GM12873 (cell line): ENCODE measurements around the gene LITAFD.
A peak's percentile ranks its signal among the peaks of the same experiment; 100 is the strongest.

Experiments used
- TF ChIP-seq, protein P1 (sequence below): IDR thresholded peaks from 2 replicates; pipeline ENCODE4 v1.5.1; 2012; ENCODE audit warnings: low read depth, mild to moderate bottlenecking, moderate library complexity, low read length, control low read depth; ENCODE audit not compliant: insufficient read depth; ENCODE audit errors: missing control alignments

LITAFD gene

DNA sequence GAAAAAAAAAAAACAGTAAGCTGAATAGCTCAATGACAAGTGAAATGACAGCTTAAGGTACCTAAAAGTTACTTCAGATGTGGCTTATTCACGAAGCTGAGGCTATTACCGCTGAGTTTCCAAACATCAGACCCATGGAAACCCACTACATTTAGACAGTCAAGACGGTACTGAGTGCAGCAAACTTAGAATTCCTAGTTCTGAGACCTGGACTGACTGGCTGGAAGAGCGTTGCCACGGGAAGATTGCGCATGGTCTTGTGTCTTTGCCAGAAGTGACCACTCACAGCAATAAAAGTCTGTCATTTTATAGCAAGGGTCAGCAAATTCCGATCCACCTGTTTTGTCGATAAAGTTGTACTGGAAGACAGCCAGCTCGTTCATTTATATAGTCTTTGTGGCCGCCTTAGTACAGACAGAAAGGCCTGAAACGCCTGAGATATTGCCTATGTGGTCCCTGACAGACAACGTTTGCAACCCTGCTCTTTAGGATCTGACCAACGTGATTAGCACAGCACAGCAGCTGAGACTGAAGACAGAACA lies 19.2 kb downstream of the LITAFD start:
- TF ChIP-seq, protein P1, sequence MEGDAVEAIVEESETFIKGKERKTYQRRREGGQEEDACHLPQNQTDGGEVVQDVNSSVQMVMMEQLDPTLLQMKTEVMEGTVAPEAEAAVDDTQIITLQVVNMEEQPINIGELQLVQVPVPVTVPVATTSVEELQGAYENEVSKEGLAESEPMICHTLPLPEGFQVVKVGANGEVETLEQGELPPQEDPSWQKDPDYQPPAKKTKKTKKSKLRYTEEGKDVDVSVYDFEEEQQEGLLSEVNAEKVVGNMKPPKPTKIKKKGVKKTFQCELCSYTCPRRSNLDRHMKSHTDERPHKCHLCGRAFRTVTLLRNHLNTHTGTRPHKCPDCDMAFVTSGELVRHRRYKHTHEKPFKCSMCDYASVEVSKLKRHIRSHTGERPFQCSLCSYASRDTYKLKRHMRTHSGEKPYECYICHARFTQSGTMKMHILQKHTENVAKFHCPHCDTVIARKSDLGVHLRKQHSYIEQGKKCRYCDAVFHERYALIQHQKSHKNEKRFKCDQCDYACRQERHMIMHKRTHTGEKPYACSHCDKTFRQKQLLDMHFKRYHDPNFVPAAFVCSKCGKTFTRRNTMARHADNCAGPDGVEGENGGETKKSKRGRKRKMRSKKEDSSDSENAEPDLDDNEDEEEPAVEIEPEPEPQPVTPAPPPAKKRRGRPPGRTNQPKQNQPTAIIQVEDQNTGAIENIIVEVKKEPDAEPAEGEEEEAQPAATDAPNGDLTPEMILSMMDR: no peak

DNA sequence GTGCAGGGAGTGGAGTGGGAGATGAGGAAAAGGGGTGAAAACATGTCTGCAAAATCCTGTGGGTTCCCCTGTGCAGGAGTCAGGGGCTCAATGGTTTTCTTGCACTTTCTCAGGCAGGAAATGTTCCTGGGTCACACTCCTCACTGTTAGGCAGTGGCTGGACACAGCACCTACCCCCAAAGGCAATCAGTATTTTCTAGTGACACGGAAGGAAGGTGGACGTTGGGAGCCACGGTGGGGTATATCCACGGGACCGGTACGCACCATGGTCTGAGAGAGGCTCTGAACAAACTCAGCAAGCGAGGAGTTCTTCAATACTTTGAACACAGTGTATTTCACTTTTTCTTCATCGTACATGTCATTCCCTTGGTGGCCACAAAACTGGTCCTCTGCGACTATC lies 20.9 kb downstream of the LITAFD start:
- TF ChIP-seq, protein P1: no peak

DNA sequence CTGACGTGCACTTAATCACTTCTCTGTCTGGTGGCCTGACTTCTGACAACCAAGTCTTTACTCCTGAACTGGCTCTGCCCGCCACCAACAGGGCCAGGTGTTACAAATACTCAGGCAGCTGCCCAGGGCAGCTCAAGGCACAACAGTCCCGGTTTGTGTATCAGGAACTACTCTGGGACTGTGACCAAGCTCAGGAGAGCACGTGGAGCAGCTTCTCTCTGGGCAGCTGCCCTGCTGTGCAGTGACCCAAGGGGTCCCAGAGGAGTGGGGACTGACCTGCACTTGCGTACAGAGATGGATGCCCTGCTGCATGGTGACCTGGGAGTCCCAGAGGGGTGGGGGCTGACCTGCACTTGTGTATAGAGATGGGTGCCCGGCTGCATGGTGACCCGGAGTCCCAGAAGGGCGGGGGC lies 21.9 kb downstream of the LITAFD start:
- TF ChIP-seq, protein P1: no peak

DNA sequence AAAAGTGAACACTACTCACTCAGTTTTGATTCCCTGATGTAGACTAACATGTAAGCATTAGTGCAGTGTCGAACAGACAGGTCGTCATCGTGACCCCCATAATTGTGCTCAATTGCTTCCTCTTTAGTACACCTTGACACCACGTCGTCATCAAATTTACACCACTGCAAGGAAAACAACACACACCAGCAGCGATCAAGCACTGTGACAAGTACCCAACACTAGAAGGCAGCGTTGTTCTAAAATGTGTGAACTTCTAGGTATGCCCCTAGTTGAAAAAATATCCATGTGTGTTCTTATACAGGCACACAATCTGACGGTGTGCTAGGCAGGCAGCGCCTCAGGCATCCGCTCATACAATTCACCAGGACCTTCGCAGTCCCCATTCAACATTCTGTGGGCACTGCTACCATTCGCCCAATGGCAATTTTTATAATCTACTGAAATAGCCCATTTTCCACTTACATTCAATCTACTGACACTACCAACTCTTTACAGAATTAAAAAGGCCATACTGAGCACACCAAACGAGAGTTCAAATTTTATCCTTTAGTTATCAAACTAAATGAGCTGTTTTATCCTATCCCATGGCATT lies 23.1 kb downstream of the LITAFD start:
- TF ChIP-seq, protein P1: peak; percentile 67

DNA sequence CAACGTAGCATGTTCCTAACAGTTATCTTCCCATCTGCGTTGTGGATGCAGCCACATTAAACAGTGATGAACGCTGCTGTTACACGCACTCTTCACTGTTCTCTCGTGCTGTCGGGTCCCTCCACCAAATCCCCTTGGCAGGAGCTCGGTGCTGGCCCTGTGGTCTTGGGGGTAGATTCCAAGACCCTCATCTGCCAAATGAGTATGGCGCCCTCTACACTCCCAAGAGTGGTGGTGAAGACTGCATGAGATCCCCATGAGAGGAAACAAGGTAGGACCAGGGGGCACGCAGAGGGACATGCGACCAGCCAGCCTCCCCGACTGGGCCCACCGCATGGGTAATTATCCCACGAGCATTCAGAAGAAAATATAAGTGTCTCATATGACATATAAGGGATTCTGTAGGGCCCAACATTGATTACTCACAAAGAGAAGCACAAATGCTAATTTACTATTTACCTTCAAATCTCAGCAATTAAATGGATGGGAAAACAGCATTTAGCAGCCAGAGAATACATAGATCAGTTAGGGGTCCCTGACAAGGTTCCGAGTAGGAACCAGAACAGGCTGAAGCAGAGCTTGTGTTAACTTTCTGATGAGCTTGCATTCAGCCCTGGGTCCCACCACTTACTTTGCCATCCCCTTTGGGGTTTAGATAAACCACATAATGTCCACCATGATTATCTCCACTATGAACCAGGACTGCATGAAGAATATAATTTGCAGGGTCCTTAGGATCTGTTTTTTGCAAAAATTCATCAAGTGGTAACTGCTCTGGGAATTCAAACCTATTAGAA lies 23.8 kb downstream of the LITAFD start:
- TF ChIP-seq, protein P1: peak; percentile 32

DNA sequence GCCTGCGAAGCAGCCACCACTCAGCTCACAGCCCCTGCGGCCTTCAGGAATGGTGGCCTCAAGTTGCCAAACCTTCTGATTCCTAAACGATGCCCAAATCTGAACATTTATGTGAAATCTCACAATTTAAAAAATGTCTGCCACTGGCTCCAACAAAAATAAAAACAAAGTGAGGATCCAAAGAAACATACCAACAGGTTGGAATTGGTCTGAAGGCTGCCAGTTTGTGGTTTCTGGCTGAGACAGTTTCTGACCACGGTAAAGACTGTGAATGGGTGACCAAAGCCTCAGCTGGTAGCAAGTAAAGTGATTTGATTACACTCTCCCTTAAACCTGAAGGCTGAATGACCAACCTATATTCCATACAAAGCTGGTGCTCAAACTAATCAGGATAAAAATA lies 24.9 kb downstream of the LITAFD start:
- TF ChIP-seq, protein P1: no peak

DNA sequence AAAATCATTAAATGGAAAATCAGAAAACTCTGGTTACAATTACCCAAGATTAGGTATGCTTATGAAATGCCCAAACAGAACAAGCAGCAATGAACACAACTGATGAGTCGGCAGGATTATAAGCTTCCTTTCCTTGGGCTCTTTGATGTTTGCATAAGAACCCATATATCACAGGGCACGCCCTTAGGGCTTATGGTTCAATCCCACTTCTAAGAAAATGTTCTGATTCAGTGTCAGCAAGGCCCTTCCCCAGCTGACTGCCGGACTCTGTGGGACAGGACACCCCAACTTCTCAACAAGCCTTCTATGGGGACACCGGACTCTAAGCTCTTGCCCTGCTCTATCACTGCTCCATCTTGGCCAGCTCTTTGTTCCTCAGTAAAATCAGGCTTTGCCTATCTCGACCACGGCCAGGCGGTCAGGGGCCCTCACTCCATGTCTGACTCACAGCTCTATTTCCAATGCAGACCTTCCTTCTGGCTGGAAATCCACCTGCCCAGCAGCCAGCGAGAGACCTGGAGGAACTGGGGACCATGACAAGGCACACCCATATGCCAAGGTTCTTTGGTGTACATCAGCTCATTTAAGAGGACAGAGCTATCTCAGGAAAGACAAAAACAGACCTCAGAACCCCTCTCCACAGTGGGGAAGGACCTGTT lies 26.8 kb downstream of the LITAFD start:
- TF ChIP-seq, protein P1: no peak
